ENCODE data around the gene EFCAB8.

EFCAB8 gene

GRCh38 chr20:32878820-32879219, 20.1 kb downstream of the EFCAB8 start:
- DNase-seq, result no peak

GRCh38 chr20:32879538-32879937, 20.8 kb downstream of the EFCAB8 start:
- intact Hi-C loops (cut with DNase I), result no loop called here
- DNase-seq, result no peak

More at GRCh38 chr20:32878820-32879219, 20.1 kb downstream of the EFCAB8 start:
- intact Hi-C loops (cut with DNase I), result no loop called here

- intact Hi-C loops (cut with DNase I), result no loop called here
- no peak for DNase-seq
Observed at GRCh38 chr20:32880635-32881034, 21.9 kb downstream of the EFCAB8 start.

- DNase-seq, result no peak
- intact Hi-C loops (cut with DNase I), result no loop called here
Observed at GRCh38 chr20:32883081-32883480, 24.4 kb downstream of the EFCAB8 start.

GRCh38 chr20:32885185-32885584, 26.5 kb downstream of the EFCAB8 start:
- intact Hi-C loops (cut with DNase I), result no loop called here
- DNase-seq, result no peak

DNA sequence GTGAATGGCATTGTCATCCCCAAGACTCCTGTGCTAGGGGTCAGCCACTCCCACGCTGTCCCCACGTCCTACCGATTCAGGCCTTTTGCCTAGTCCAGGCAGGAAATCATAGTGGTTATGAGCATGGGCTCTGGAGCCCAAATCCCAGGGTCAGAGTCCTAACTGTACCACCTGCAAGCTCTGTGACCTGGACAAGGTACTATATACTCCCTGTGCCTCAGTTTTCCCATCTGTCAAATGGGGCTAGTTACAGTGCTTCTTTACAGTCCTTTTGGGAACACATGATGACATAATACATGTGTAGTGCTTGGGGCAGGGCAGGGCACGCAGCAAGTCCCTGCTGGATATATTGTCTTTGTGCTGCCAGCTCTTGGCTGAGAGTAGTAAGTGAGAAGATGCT, 27.2 kb downstream of the EFCAB8 start:
- intact Hi-C loops (cut with DNase I), result no loop called here
- DNase-seq, result no peak

- intact Hi-C loops (cut with DNase I), result no loop called here
- no peak for DNase-seq
Observed at GRCh38 chr20:32886652-32887051, 27.9 kb downstream of the EFCAB8 start.

DNA sequence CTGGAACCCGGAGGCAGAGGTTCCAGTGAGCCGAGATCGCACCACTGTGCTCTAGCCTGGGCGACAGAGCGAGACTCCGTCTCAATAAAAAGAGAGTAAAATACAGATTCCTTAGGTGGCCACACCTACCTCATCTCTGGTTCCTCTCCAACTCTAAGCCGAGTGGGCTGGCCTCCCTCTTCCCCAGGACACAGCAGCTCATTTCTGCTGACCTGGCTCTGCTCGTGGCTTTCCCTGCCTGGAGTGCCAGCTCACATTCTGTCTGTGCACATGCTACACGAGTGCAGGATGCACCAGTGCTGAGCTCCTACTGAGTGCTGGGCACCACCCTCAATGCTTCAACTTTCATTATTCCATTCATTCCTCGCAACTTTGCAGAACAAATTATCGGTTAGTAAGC, 28.8 kb downstream of the EFCAB8 start:
- no peak for DNase-seq

GRCh38 chr20:32888636-32889035, 29.9 kb downstream of the EFCAB8 start:
- intact Hi-C loops (cut with DNase I), result no loop called here

More for the DNA sequence above, 28.8 kb downstream of the EFCAB8 start:
- intact Hi-C loops (cut with DNase I), result no loop called here

DNA sequence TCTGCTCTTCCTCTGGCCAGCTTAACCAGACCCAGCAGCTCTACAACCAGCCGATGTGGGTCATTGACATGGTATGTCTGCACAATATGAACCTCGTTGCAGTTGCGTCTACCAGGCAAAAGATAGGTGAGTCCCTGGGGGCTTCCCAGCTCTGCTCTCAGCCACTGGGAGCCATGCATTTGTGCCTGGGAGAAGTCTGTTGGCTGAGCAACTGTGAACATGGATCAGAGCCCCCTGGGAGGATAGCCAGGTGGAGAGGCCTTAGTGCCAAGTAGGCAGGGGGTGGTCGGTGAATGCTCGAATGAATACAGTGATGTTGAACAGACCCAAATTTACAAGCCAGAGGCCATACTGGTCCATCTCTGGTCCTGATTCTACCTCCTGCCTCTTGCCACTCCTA, 30.6 kb downstream of the EFCAB8 start:
- intact Hi-C loops (cut with DNase I), result no loop called here
- DNase-seq, result no peak

More at GRCh38 chr20:32888636-32889035, 29.9 kb downstream of the EFCAB8 start:
- no peak for DNase-seq

GRCh38 chr20:32891491-32891890, 32.8 kb downstream of the EFCAB8 start:
- no peak for DNase-seq
- intact Hi-C loops (cut with DNase I), result no loop called here

DNA sequence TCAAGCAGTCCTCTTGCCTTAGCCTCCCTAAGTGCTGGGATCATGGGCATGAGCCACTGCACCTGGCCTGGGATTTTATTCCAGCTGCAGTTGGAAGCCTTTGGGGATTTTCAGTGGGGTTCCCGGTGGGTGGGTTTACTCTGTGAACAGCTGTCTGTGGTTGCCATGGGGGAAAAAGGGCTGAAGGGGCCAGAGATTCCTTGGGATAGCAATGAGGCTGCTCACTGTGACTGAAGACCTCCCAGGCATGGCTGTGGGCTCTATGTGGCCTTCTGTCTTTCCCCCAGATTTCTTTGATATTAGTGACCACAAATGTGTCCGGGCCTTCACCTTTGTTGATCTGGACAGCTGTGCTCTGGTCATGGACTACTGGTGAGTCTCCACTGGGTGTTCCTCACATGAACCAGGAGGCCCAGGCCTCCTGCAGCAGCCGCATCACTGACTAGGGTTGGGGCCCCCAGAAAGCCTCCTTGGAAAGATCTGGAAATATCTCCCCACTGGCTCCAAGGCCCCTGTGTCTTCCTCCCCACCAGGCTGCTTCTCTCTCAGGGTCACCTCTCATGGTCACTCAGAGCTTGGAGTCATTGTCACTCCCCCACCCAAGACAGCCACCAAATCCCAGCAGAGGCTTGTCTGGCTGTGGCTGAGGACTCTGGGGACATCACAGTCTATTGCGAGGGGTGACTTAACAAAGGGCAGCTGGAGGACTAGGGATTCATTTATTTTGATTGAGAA, 33.4 kb downstream of the EFCAB8 start:
- DNase-seq, result no peak
- intact Hi-C loops (cut with DNase I), result no loop called here

GRCh38 chr20:32893263-32894025, 34.7 kb downstream of the EFCAB8 start:
- intact Hi-C loops (cut with DNase I), result no loop called here
- no peak for DNase-seq

- intact Hi-C loops (cut with DNase I), result no loop called here
Observed at GRCh38 chr20:32894026-32894483, 35.3 kb downstream of the EFCAB8 start.

GRCh38 chr20:32894711-32895355, 36.1 kb downstream of the EFCAB8 start:
- no peak for DNase-seq
- intact Hi-C loops (cut with DNase I), result no loop called here

More at GRCh38 chr20:32894026-32894483, 35.3 kb downstream of the EFCAB8 start:
- DNase-seq, result no peak

DNA sequence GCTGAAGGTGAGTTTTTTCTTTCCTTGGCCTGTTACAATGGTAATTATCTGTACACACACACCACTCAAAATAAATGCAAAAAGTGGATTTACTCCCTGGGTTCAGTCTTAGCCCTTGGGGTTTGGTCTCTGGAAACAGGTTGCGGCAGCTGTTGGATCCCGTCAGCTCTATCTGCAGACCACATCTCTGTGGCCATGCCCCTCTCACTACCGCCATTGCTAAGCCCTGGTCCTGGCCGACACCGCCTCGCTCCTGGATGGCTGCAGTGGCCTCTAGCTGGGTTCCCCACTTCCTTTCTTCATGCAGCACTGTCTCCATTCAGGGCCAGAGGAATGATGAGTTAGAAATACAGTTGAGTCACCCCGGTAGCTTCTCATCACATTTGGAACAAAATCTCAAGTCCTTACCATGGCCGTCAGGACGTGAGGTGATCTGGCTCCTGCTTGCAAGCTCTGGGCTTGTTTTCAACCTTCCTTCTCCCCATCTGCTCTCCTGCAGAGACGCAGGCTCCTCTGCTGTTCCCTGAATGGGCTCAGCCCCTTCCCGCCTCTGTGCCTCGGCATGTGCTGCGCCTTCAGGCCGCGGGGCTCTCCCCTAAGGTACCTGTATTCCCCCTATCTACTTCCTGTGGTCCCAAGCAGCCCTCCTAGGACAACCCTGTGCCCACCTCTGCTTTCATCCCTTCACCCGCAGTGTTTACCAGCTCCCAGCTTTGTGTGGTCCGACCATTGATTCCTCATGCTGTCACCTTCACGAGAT, 38.0 kb downstream of the EFCAB8 start:
- intact Hi-C loops (cut with DNase I), result no loop called here

GRCh38 chr20:32898729-32899128, 40.0 kb downstream of the EFCAB8 start:
- no peak for DNase-seq
- intact Hi-C loops (cut with DNase I), result no loop called here

More for the DNA sequence above, 38.0 kb downstream of the EFCAB8 start:
- no peak for DNase-seq

DNA sequence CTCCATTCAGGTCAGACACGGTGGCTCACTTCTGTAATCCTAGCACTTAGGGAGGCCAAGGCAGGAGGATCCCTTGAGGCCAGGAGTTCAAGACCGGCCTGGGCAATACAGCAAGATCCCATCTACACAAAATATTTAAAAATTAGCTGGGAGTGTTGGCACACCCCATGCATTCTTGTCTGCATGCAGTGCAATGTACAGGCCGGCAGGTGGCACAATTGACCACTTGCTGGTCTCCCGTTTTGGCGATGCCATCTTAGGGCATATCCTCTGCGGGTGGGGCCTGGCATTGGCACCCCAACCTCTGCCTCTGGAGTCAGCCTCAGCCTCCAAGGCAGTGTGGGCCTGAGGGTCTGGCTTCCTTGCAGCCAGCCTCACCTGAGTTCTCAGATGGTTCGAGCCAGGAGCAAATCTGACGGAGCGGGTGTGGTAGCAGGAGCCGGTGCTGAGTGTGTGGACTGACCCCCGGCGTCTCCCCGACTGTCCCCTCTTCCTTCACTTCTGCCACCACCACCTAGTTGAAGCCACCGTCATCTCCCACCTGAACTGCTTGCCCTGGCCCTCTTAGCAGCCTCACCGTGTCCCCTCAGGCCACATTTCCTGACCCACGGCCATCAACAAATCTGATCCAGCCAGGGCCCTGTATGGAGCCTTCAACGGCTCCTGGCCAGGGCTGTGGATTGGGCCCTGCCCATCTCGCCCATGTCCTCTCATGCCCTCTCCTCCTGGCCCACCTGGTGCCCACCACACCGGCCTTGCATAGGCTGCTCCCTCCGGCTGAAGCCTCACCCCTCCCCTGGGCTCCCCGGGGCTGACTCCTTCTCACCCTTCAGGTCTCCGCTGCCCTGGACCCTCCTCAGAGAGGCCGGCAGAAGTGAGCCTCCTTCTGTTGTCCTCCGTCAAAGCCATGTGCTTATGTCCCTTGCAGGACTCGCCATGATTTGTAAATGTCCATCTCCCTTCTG, 44.0 kb downstream of the EFCAB8 start:
- intact Hi-C loops (cut with DNase I), result loop anchor here (2.0 to 10.0 kb wide), 2 partner anchors 194 to 392 kb away; no protein-coding TSS in a partner anchor
- peak; percentile 62 to 91 (median 81) for DNase-seq

Data from head of caudate nucleus (tissue), 42 donors.